ENCODE results near the gene CYB561A3. TPM values are rescaled to one million over a fixed set of nuclear protein-coding genes. Genes with fewer than 3 reads are reported as not detected.

The CYB561A3 gene
- total and polyA plus RNA-seq, 2 of the 13 experiments (the other 11 are each of a cell fraction or from before 2014, with no cell fraction given), result 11.4 to 14.9 TPM

GRCh38 chr11:61333550-61334433 lies 27.9 kb downstream of the CYB561A3 start:
- ChIA-PET CTCF (ENCODE audit: low intra/inter-chr PET ratio, low total read pairs) (interaction anchor here (4.1 kb wide), 1 partner anchor 51 kb away, joined by 69 read pairs; no protein-coding TSS in a partner anchor), POLR2A (interaction anchor here (0.5 to 4.7 kb wide), 19 partner anchors 9 to 95 kb away, joined by 3 to 146 read pairs (median 7); partner anchors contain the start of genes CPSF7, CYB561A3, SDHAF2 and TMEM138)
- Histone ChIP-seq H3K36me3 (replicated peaks in 1 of 2; ENCODE audit: control insufficient read depth in 1 of 2, insufficient read depth in 2 of 2, low read length in 2 of 2) (peaks cover 7 to 32% of the 10 kb centered on the region in 2 experiments), H3K27me3 (ENCODE audit: control insufficient read depth in 1 of 2, insufficient read depth in 2 of 2, low read length in 2 of 2) (no peaks in the 10 kb centered on the region; a peak in 1 of 5 replicates), H3K4me2 (ENCODE audit: low read depth, low read length) (peak overlapping the region; percentile 95), H3K4me3 (replicated peaks in 1 of 3; ENCODE audit: insufficient read depth in 1 of 3, low read depth in 2 of 3, low read length in 3 of 3) (peak overlapping the region; percentile 95 to 98 (median 96)), H3K27ac (ENCODE audit: extremely low read length, insufficient read depth, low read length) (peak overlapping the region; percentile 91), H3K4me1 (ENCODE audit: insufficient read depth, low read length) (peaks cover 65% of the 10 kb centered on the region), H3K9ac (ENCODE audit: insufficient read depth, low read depth, low read length) (peak overlapping the region; percentile 100), H2AFZ (ENCODE audit: low read length) (no peak overlapping the region), H3K79me2 (ENCODE audit: insufficient read depth, low read length) (peaks cover 85% of the 10 kb centered on the region), H3K9me3 (ENCODE audit: low read length) (no peaks in the 10 kb centered on the region), H4K20me1 (ENCODE audit: insufficient read depth, low read length) (peaks cover 25% of the 10 kb centered on the region)
- DNase-seq (ENCODE audit: low spot score) (no peak), ATAC-seq (no peak; the same call in 2 of the 3 replicates), FAIRE-seq (no peak)
- no TSS peak for BruUV-seq (replicated peaks)
- WGBS (ENCODE audit: low lambda C conversion rate), result 2% methylated on average over 14 of the region's 19 CpGs
- intact Hi-C loops (cut with micrococcal nuclease; ENCODE audit: unreplicated experiment), result loop anchor here (1.0 to 10.0 kb wide), 4 partner anchors 29 to 79 kb away; partner anchors contain the start of gene TMEM138
- in situ Hi-C loops (cut with HindIII; ENCODE audit: extremely low pct_ligation_motif_present, low pct_unique_long_range_greater_than_20kb), result no loop called here
- TF ChIP-seq, protein P1, sequence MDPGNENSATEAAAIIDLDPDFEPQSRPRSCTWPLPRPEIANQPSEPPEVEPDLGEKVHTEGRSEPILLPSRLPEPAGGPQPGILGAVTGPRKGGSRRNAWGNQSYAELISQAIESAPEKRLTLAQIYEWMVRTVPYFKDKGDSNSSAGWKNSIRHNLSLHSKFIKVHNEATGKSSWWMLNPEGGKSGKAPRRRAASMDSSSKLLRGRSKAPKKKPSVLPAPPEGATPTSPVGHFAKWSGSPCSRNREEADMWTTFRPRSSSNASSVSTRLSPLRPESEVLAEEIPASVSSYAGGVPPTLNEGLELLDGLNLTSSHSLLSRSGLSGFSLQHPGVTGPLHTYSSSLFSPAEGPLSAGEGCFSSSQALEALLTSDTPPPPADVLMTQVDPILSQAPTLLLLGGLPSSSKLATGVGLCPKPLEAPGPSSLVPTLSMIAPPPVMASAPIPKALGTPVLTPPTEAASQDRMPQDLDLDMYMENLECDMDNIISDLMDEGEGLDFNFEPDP (CRISPR knock-in tag; conservative IDR thresholded peaks at IDR 0.05), result 0 out of 2 replicates have a peak, but pooled peaks have one; percentile 14
- TF ChIP-seq HOXA3 (CRISPR knock-in tag; IDR thresholded peaks at IDR 0.05) (no peak), SSRP1 (CRISPR knock-in tag; IDR thresholded peaks at IDR 0.05) (0 out of 2 replicates have a peak, but pooled peaks have one; percentile 0), ARNT2 (CRISPR knock-in tag; IDR thresholded peaks at IDR 0.05; ENCODE audit: low read depth) (0 out of 2 replicates have a peak, but pooled peaks have one; percentile 3), ZNF333 (CRISPR knock-in tag; IDR thresholded peaks at IDR 0.05; ENCODE audit: borderline replicate concordance) (0 out of 2 replicates have a peak, but pooled peaks have one; percentile 5), PHF21A (CRISPR knock-in tag; IDR thresholded peaks at IDR 0.05) (no peak), ZNF777 (CRISPR knock-in tag; IDR thresholded peaks at IDR 0.05) (peak; percentile 37; the same call in 1 of the 2 replicates), ZNF484 (CRISPR knock-in tag; IDR thresholded peaks at IDR 0.05; ENCODE audit: borderline replicate concordance, low read depth) (no peak), ZNF274 (CRISPR knock-in tag; IDR thresholded peaks at IDR 0.05) (no peak; the same call in 1 of the 2 replicates), ZNF878 (CRISPR knock-in tag; IDR thresholded peaks at IDR 0.05) (peak; percentile 63; the same call in 1 of the 2 replicates), SPEN (CRISPR knock-in tag; IDR thresholded peaks at IDR 0.05; ENCODE audit: low read depth) (no peak), TCF7 (IDR thresholded peaks at IDR 0.05; ENCODE audit: low read depth) (peak; percentile 31; the same call in 1 of the 2 replicates), ZC3H13 (CRISPR knock-in tag; IDR thresholded peaks at IDR 0.05) (0 out of 2 replicates have a peak, but pooled peaks have one; percentile 14), ZNF629 (CRISPR knock-in tag; conservative IDR thresholded peaks at IDR 0.05) (peak; percentile 99), SKI (IDR thresholded peaks at IDR 0.05; ENCODE audit: partially characterized antibody) (no peak), KDM1A (CRISPR knock-in tag; IDR thresholded peaks at IDR 0.05) (peak; percentile 90), ZNF572 (CRISPR knock-in tag; IDR thresholded peaks at IDR 0.05) (no peak), ZNF33A (CRISPR knock-in tag; IDR thresholded peaks at IDR 0.05; ENCODE audit: borderline replicate concordance) (no peak)
- TF ChIP-seq, protein P2, sequence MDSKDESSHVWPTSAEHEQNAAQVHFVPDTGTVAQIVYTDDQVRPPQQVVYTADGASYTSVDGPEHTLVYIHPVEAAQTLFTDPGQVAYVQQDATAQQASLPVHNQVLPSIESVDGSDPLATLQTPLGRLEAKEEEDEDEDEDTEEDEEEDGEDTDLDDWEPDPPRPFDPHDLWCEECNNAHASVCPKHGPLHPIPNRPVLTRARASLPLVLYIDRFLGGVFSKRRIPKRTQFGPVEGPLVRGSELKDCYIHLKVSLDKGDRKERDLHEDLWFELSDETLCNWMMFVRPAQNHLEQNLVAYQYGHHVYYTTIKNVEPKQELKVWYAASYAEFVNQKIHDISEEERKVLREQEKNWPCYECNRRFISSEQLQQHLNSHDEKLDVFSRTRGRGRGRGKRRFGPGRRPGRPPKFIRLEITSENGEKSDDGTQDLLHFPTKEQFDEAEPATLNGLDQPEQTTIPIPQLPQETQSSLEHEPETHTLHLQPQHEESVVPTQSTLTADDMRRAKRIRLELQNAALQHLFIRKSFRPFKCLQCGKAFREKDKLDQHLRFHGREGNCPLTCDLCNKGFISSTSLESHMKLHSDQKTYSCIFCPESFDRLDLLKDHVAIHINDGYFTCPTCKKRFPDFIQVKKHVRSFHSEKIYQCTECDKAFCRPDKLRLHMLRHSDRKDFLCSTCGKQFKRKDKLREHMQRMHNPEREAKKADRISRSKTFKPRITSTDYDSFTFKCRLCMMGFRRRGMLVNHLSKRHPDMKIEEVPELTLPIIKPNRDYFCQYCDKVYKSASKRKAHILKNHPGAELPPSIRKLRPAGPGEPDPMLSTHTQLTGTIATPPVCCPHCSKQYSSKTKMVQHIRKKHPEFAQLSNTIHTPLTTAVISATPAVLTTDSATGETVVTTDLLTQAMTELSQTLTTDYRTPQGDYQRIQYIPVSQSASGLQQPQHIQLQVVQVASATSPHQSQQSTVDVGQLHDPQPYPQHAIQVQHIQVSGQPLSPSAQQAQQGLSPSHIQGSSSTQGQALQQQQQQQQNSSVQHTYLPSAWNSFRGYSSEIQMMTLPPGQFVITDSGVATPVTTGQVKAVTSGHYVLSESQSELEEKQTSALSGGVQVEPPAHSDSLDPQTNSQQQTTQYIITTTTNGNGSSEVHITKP (CRISPR knock-in tag; IDR thresholded peaks at IDR 0.05; ENCODE audit: low read depth), result peak; percentile 8; the same call in 1 of the 2 replicates

Data from HepG2 (cell line).